RPMI7951 (cell line): ENCODE results near the gene CARHSP1. TPM values are rescaled to one million over a fixed set of nuclear protein-coding genes. Genes with fewer than 3 reads are reported as not detected.
"Not testable (repeated sequence)": the region's sequence is repeated elsewhere in the genome, so short reads cannot be mapped to it uniquely, and the experiment has no call there.

ENCODE experiments used
- DNase-seq: peaks from one replicate; pipeline ENCODE4 v3.0.0-alpha.2; 2012; ENCODE audit warnings: low read depth
- total RNA-seq: library from RNA; depleted of rRNA; stranded (reverse); fragments of >200 nt; shearing (Covaris generic); gene quantifications from 2 replicates; pipeline ENCODE4 v1.2.3, GENCODE V29; 2014

Gene CARHSP1
- total RNA-seq, 1 experiment from 2014 or later: 156 TPM

GRCh38 chr16:8855051-8855786 is 13.6 kb downstream of the CARHSP1 start:
- no peak for DNase-seq

GRCh38 chr16:8854298-8854948 is 14.4 kb downstream of the CARHSP1 start:
- DNase-seq: no peak

- no peak for DNase-seq
These were observed 15.2 kb downstream of the CARHSP1 start for GRCh38 chr16:8853611-8854010.

- DNase-seq: no peak
These were observed 15.7 kb downstream of the CARHSP1 start for GRCh38 chr16:8853150-8853549.

GRCh38 chr16:8852534-8852933 is 16.3 kb downstream of the CARHSP1 start:
- DNase-seq: no peak

- DNase-seq: no peak
These were observed 16.9 kb downstream of the CARHSP1 start for GRCh38 chr16:8851761-8852403.

GRCh38 chr16:8850279-8850885 is 18.4 kb downstream of the CARHSP1 start:
- DNase-seq: peak; percentile 88

GRCh38 chr16:8849411-8850011 is 19.3 kb downstream of the CARHSP1 start:
- DNase-seq: no peak

- peak; percentile 75 for DNase-seq
These were observed 19.8 kb downstream of the CARHSP1 start for GRCh38 chr16:8848939-8849391.

- DNase-seq: no peak
These were observed 20.4 kb downstream of the CARHSP1 start for GRCh38 chr16:8848231-8848938.

- DNase-seq: no peak
These were observed 21.2 kb downstream of the CARHSP1 start for GRCh38 chr16:8847623-8848022.

- DNase-seq: no peak
These were observed 21.7 kb downstream of the CARHSP1 start for GRCh38 chr16:8847145-8847544.

GRCh38 chr16:8846401-8846932 is 22.3 kb downstream of the CARHSP1 start:
- DNase-seq: no peak

- no peak for DNase-seq
These were observed 23.0 kb downstream of the CARHSP1 start for GRCh38 chr16:8845699-8846298.

GRCh38 chr16:8843296-8843695 is 25.5 kb downstream of the CARHSP1 start:
- not testable (repeated sequence) for DNase-seq

- not testable (repeated sequence) for DNase-seq
These were observed 26.8 kb downstream of the CARHSP1 start for GRCh38 chr16:8842016-8842415.

GRCh38 chr16:8837594-8837993 is 31.2 kb downstream of the CARHSP1 start:
- DNase-seq: not testable (repeated sequence)

GRCh38 chr16:8836797-8837196 is 32.0 kb downstream of the CARHSP1 start:
- not testable (repeated sequence) for DNase-seq

- no peak for DNase-seq
These were observed 36.1 kb downstream of the CARHSP1 start for GRCh38 chr16:8832717-8833105.

- no peak for DNase-seq
These were observed 36.7 kb downstream of the CARHSP1 start for GRCh38 chr16:8831871-8832716.
